Mucosa of descending colon (tissue), 3 donors: ENCODE measurements around the gene PF4V1. TPM values are rescaled to one million over a fixed set of nuclear protein-coding genes. Genes with fewer than 3 reads are reported as not detected.
A peak's percentile ranks its signal among the peaks of the same experiment; 100 is the strongest.
"Not testable (repeated sequence)": the region's sequence is repeated elsewhere in the genome, so short reads cannot be mapped to it uniquely, and the experiment has no call there.

Experiments
- ATAC-seq: fragments of 200-7000 bp; cut with Tn5 transposase; one replicate; pipeline ENCODE4 v1.9.1; 2020; ENCODE audit warnings: mild to moderate bottlenecking, moderate library complexity
- DNase-seq, 3 donors: peaks; one replicate each; pipeline ENCODE4 v3.0.0-alpha.2; 2020
- H3K36me3 ChIP-seq: fragments of 200-600 bp; one replicate; pipeline ENCODE4 v1.8.0; 2021; ENCODE audit warnings: low read depth, mild to moderate bottlenecking
- H3K4me1 ChIP-seq: fragments of 200-600 bp; one replicate; pipeline ENCODE4 v1.8.0; 2021; ENCODE audit warnings: low read depth, mild to moderate bottlenecking
- H3K4me3 ChIP-seq: fragments of 200-600 bp; one replicate; pipeline ENCODE4 v1.8.0; 2021; ENCODE audit warnings: mild to moderate bottlenecking
- H3K9me3 ChIP-seq: fragments of 200-600 bp; one replicate; pipeline ENCODE4 v1.8.0; 2021; ENCODE audit warnings: mild to moderate bottlenecking
- CTCF ChIP-seq: fragments of 200-600 bp; IDR thresholded peaks from one replicate; pipeline ENCODE4 v1.8.0; 2022; ENCODE audit warnings: antibody characterized with exemption, mild to moderate bottlenecking
- intact Hi-C, 2 donors: fragments of 100-400 bp; cut with DNase I in 1 of 2; cut with micrococcal nuclease in 1 of 2; formaldehyde crosslinking; loops; one replicate each; pipeline versions ENCODE4 v1.11.0 to v1.11.1; 2022; cut with DNase I, micrococcal nuclease
- total RNA-seq, 3 donors: library from RNA; stranded (reverse); fragmentation: NEBNext Ultra II Directional in 2 of 3; extraction: Animal tissue kit (Norgen Biotek cat#: 25700) in 2 of 3; gene quantifications; one replicate each; pipeline versions ENCODE4 v1.2.1 to v1.2.4, GENCODE V29; 2021 to 2023
- donor health status: DM: no; HTN: no; CAD: no; lungs with moderate emphysema.
- donor health status: DM: no; HTN: no; CAD: no.
- donor health status: DM: no; HTN: yes; CAD: no.

PF4V1 gene
- total RNA-seq, 3 donors from 2014 or later = not detected

GRCh38 chr4:73894001-73894400, 40.9 kb downstream of the PF4V1 start:
- Histone ChIP-seq H3K36me3 (no peaks in the 10 kb centered on the region), H3K9me3 (no peaks in the 10 kb centered on the region), H3K4me3 (no peak overlapping the region), H3K4me1 (peaks cover 11% of the 10 kb centered on the region)
- intact Hi-C loops = no loop called here
- DNase-seq (no peak), ATAC-seq (no peak)
- no peak for TF ChIP-seq CTCF

DNA sequence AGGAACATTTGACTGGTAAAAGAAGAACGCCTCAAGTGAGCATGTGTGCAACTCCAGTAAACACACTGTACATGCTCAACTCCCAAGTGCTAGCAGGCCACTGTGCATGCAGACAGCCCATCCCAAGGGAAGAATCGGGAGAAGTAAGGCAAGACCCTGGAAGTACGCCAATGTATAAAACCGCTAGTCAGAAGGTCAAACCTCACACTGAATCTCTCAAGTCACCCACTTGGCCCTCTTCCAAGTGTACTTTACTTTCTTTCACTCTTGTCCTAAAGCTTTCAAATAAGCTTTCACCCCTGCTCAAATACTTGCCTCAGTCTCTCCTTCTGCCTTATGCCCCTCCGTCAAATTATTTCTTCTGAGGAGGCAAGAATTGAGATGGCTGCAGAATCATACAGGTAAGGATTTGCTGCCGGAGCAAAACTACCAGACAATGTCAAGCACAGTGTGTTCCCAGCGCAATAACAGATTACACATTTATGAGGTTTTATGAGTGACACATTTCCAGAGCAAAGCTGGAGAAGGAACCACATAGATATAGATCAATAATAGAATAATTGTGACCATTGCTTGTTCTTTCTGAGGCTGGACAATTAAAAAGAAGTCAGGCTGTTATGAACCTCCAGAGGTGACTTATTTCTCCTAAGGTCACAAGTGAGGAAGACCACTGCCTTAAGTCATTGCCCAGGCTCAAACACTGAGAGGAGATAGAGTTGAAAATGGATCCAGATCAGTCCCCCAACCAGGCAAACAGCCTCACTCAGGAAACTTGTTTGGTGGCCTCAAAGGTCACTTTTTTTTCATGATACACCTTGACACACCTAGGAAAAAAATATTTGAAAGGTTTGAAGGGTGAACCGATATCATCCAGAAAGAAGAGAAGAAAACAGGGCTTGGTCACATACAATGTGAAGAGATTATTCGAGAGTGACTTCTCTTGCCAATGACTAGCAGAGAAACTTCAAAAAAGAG, 42.4 kb downstream of the PF4V1 start:
- no peaks in the 10 kb centered on the region for H3K36me3 ChIP-seq
- peak in 2 of 3 donors; percentile 24 to 36 for DNase-seq
- peaks cover 11% of the 10 kb centered on the region for H3K4me1 ChIP-seq
- intact Hi-C loops = no loop called here
- no peaks in the 10 kb centered on the region for H3K9me3 ChIP-seq
- no peak overlapping the region for H3K4me3 ChIP-seq
- ATAC-seq = peak; percentile 93
- no peak for TF ChIP-seq CTCF

DNA sequence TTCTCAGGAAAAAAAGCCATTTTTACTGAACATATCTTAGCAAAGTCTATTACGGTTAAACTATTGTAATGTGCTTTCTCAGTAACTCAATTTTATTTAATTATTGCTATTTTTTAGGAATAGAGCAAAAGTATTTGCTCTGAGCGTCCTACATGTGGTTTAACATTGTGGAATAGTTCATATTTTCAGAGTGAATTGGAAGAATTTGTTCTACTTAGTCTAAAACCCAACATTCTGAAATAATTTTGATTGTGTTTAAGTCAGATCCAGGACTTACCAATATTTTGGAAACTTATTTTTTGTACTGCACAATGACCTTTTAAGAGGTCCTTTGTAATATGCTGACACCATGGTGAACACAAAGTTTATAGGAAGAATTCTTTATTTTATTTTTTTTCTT, 43.3 kb downstream of the PF4V1 start:
- no peaks in the 10 kb centered on the region for H3K36me3 ChIP-seq
- intact Hi-C loops = no loop called here
- no peak for TF ChIP-seq CTCF
- DNase-seq = no peak
- no peak for ATAC-seq
- peaks cover 11% of the 10 kb centered on the region for H3K4me1 ChIP-seq
- no peaks in the 10 kb centered on the region for H3K9me3 ChIP-seq
- H3K4me3 ChIP-seq = no peak overlapping the region

DNA sequence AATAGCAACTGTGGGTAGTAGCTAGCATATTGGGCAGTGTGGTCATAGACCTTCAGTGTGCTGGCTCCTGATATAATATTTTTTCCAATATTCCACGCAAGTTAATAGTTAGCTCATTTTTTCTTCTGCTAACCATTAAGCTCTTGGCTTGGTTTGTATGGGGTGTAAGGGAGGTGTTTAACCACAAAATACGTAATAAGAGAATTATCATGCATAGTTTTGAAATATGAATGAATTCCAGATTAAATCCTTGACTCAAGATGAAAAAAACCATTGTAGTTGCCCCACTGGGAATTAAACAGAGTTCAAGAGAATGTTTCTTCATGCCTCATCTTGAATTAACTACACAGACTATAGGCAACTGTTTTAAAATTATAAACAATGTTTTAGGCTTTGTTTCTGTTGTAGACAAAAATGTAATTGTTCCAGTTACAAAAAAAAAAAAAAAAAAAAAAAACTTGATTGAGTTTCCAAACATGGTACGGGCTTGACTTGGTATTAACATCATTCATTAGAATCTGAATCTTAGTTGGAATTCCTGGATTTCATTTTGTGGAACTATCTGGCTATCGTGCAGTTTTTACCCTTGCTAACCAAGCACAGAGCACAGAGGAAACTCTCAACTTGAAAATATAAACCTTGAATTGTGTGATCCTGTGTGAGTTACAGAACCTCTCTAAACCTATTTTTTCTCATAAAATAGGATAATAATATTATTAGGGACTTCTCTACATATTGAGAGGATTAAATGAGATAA, 44.5 kb downstream of the PF4V1 start:
- peaks cover 11% of the 10 kb centered on the region for H3K4me1 ChIP-seq
- no peak for DNase-seq
- no peaks in the 10 kb centered on the region for H3K9me3 ChIP-seq
- intact Hi-C loops = no loop called here
- TF ChIP-seq CTCF = no peak
- no peak for ATAC-seq
- no peaks in the 10 kb centered on the region for H3K36me3 ChIP-seq
- no peak overlapping the region for H3K4me3 ChIP-seq

DNA sequence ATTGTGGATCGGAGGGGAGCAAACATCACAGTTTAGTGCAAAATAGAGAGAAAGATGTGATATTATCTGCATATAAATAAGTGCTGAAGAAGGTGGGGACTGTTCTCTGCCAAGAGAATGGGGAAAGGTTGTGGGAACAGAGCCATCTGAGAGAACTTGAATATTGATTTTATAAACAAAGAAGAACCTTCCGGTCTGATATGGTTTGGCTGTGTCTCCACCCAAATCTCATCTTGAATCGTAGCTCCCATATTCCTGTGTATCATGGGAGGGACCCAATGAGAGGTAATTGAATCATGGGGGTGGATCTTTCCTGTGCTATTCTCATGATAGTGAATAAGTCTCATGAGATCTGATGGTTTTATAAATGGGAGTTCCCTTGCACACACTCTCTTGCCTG, 46.2 kb downstream of the PF4V1 start:
- DNase-seq, ATAC-seq, H3K9me3 ChIP-seq, H3K4me3 ChIP-seq, H3K36me3 ChIP-seq, intact Hi-C loops: not testable (repeated sequence)
- peaks cover 11% of the 10 kb centered on the region for H3K4me1 ChIP-seq

DNA sequence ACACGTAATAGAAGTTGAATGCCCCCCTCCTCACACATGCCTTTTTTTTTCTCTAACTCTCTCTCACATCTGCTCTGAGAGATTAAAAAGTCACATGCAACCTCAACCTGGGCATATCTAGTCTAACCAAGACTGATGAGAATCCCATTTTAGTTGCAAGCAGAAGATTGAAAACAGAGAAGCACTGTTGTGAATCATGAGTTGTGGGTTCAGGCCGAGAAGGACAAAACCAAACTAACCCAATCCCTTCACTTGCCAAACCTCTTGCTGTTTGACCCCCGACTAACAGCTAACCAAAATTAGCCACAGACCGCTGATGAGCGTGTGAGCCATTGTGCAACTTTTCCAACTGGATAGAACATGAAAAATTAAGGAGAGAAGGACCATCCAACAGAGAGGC, 47.9 kb downstream of the PF4V1 start:
- Histone ChIP-seq H3K4me3 (no peak overlapping the region), H3K36me3 (no peaks in the 10 kb centered on the region), H3K9me3 (no peaks in the 10 kb centered on the region), H3K4me1 (no peaks in the 10 kb centered on the region)
- intact Hi-C loops = no loop called here
- ATAC-seq = no peak
- no peak for TF ChIP-seq CTCF
- no peak for DNase-seq
